Astrocyte of the hippocampus (primary cell): ENCODE results near the gene GRAP2.

Source experiments
- DNase-seq: peaks from one replicate; pipeline ENCODE4 v3.0.0; 2011; ENCODE audit warnings: low read depth, low spot score

Gene GRAP2

DNA sequence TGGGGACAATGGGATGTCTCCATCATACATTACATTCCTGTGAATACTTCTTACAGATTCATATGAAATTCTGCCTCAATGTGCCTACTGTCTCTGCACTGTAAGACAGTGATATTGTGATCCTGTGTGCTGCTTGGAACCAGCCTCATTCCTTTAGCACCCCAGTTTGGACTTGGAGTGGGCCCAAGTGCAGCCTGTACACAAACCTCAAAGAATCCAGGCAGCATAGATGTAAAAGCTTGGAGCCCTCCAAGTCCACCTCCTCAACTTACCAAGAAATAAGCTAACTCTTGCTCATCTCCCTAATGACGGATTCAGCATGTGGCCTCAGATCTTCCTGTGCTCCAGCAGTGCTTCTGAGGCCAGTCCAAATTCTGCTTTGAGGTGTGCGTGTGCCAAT is 24.4 kb downstream of the GRAP2 start:
- no peak for DNase-seq

DNA sequence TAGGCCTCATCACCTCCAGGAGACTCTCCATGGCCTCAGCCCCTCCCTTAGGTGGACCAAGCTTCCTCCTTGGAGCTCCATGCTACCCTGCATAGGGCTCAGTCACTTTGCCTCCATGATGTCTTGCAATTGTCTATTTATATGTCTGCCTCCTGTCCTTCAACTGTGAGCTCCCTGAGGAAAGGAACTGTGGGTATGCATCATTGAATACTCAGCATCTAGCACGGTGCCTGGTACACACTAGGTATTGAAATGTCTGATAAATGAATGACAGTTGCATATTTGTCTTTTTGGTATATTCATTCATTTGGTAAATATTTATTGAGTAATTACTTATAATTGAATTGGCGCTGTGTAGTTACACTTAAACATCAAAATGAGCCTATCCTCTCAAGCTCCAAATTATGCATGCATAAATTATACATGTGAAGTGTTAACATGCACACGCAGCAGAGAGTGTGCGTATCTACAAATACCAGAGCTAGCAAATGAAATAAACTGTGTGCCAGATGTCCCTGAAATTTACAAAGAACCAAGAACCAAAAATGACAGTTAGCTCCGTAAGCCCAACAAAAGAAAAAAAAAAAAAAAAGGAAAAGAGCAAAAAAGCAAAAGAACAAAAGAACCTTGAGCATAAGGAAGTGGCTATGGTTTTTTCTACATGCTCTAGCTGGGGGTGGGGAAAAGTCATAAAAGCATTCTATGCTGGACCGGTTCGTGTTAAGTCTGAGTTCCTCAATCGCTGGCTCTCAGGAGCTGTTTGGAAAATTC is 25.2 kb downstream of the GRAP2 start:
- DNase-seq = no peak

- no peak for DNase-seq
Measured at GRCh38 chr22:39926753-39927152, 25.9 kb downstream of the GRAP2 start.

- no peak for DNase-seq
Measured at GRCh38 chr22:39927544-39927943, 26.7 kb downstream of the GRAP2 start.

- no peak for DNase-seq
Measured at GRCh38 chr22:39928536-39929520, 27.9 kb downstream of the GRAP2 start.

GRCh38 chr22:39931251-39931650 is 30.4 kb downstream of the GRAP2 start:
- no peak for DNase-seq

DNA sequence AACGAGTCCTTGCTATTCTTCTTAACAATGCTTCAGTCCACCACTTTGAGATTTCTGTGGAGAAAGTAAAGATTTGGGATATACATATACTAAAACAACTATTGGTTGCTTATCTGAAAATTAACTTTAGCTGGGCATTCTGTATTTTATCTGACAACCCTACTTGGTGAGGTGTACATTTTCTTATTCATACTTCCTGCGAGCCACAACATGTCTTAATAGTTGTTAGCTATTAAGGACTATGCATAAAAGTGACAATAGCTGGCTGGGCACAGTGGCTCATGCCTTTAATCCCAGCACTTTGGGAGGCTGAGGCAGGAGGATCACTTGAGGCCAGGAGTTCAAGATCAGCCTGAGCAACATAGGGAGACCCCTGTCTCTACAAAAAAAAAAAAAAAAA is 31.3 kb downstream of the GRAP2 start:
- DNase-seq = no peak

DNA sequence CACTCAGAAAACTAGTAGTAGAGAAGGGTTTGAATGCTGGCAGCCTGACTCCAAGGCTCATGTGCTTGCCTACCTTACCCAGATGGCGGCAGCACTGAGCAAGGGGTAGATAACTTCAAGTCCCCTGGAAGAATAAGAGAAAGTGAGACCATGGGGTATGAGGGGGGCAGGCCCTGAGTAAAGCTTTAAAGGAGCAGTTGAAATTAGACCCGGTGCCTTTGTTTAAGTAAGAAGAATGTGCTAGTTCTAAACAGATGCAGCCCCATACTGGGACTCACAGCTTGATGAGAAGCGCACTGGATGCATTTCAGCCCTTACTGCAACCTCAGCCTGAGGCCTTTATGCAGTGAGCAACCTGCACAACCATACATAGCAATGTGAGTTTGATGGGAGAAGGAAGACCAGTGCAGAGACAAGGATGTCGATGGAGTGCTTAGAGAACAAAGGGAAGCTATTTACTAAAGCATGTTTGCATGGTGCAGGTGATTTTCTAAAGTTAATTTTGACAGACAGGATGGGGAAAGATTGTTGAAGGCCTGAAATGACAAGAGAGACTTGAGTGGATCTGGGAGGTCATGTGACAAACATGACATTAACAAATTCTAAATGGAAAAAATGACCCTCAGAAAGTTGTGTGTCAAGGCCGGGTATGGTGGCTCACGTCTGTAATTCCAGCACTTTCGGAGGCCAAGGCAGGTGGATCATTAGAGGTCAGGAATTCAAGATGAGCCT is 32.2 kb downstream of the GRAP2 start:
- no peak for DNase-seq

- no peak for DNase-seq
Measured at GRCh38 chr22:39933741-39934140, 32.9 kb downstream of the GRAP2 start.

- DNase-seq = no peak
Measured at GRCh38 chr22:39935116-39935515, 34.2 kb downstream of the GRAP2 start.

- DNase-seq = no peak
Measured at GRCh38 chr22:39935612-39936011, 34.7 kb downstream of the GRAP2 start.

- no peak for DNase-seq
Measured at GRCh38 chr22:39936523-39937145, 35.8 kb downstream of the GRAP2 start.

GRCh38 chr22:39937906-39938305 is 37.0 kb downstream of the GRAP2 start:
- no peak for DNase-seq

DNA sequence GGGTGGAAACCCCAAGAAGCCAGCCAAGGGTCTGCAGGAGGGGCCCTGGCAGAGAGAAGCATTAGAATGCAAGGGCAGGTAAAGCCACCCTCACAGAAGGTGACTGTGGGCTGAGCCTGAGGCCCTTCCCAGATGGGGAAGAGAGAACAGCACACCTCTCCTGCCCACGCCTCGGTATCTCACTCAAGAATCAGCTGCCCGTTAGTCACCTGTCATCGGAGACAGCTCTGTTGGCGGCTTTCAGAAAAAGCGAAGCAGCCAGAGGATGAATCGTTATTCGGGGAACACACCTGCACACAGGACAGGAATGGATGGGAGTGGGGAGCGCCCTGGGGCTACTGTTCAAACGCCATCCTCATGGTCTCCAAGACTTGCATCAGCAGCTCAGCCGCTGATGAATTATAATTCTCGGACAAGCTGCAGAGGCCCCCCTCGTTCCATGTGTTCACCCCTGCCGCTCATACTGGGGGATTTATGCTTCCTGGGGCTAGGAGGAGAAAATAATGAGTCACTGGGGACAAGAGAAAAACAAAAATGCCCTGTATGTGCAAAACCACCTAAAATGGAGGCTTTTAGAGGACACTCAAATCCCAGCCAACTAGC is 37.7 kb downstream of the GRAP2 start:
- DNase-seq = no peak

GRCh38 chr22:39939830-39940229 is 38.9 kb downstream of the GRAP2 start:
- DNase-seq = no peak

DNA sequence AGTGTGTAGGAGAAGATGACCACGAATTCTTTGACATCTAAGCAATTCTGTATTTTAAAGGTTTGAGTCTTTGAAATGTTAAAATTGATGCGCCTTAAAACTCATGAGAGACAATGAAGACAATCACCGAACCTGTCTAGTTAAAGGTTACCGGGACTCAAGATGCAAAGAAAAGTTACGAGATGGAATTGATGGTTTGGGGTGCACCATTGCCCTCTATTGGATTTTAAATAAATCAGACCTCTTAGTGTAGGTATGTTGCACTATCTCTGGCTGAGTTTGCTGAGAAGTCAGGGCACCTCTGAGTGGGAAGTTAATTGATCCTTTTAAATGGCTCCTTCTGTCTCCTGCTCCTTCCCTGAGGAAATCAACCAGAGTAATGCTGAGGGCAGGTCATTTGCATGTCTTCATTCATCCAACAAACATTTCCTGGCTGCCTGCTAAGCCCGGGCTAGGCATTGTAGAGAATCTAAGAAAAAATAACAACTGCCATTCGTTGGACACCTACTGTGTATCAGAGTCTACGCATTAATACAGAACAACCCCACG is 39.9 kb downstream of the GRAP2 start:
- no peak for DNase-seq

GRCh38 chr22:39941601-39942000 is 40.7 kb downstream of the GRAP2 start:
- no peak for DNase-seq

DNA sequence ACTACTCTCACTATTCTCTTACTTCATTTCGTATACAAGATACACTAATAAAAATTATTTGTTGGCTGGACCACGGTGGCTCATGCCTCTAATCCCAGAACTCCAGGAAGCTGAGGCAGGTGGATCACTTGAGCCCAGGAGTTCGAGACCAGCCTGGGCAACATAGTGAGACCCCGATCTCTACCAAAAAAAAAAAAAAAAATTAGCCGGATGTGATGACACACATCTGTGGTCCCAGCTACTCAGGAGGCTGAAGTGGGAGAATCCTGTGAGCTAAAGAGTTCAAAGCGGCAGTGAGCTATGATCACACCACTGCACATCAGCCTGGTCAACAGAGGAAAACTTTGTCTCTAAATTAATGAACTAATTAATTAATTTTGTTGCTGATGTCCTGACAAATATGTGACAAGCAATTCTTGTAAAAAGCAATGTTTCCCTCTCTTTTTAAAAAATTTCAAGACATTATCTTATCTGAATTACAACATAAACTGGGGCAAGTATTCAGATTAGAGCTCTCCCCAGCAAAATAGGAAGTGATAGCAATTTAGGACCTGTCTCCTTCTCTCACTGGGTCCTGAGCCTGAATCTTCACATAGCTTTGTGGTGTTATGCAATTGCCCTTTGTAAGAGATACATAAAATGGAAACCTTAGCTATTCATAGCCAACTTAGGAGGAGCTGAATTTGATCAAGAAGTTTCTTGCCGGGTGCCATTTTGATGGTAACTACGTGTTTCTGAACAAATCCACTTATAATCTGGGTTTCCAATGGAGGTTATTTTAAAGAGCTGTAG is 41.8 kb downstream of the GRAP2 start:
- no peak for DNase-seq

- no peak for DNase-seq
Measured at GRCh38 chr22:39943337-39943736, 42.5 kb downstream of the GRAP2 start.
